Neural progenitor cell (in vitro differentiated cells): Measurements from ENCODE around the gene PHF10. TPM values are rescaled to one million over a fixed set of nuclear protein-coding genes. Genes with fewer than 3 reads are reported as not detected.

Experiments used
- DNase-seq: peaks from one replicate; pipeline ENCODE4 v3.0.0-alpha.2; 2016; ENCODE audit warnings: low spot score
- H2AFZ ChIP-seq: fragments of 200-600 bp; sonication (generic); replicated peaks from 2 replicates; pipeline ENCODE4 v1.6.1; 2016; ENCODE audit warnings: antibody characterized with exemption
- H3F3A ChIP-seq: fragments of 200-600 bp; sonication (generic); 2 replicates; pipeline ENCODE4 v1.6.1; 2016; ENCODE audit warnings: antibody characterized with exemption, low read depth
- H3K27ac ChIP-seq: fragments of 200-600 bp; sonication (generic); 2 replicates; pipeline ENCODE4 v1.5.1; 2016; ENCODE audit warnings: mild to moderate bottlenecking
- H3K27me3 ChIP-seq: fragments of 200-600 bp; sonication (generic); 2 replicates; pipeline ENCODE4 v1.6.1; 2016; ENCODE audit warnings: mild to moderate bottlenecking, moderate library complexity
- H3K36me3 ChIP-seq: fragments of 200-600 bp; sonication (generic); 2 replicates; pipeline ENCODE4 v1.5.1; 2016
- H3K4me1 ChIP-seq: fragments of 200-600 bp; sonication (generic); 2 replicates; pipeline ENCODE4 v1.6.1; 2016; ENCODE audit warnings: mixed run types
- H3K4me2 ChIP-seq: fragments of 200-600 bp; sonication (generic); 2 replicates; pipeline ENCODE4 v1.6.1; 2016
- H3K4me3 ChIP-seq: fragments of 200-600 bp; sonication (generic); 2 replicates; pipeline ENCODE4 v1.5.1; 2016
- H3K79me2 ChIP-seq: fragments of 200-600 bp; sonication (generic); 2 replicates; pipeline ENCODE4 v1.6.1; 2016; ENCODE audit warnings: low read depth
- H3K9ac ChIP-seq: fragments of 200-600 bp; sonication (generic); 2 replicates; pipeline ENCODE4 v1.6.1; 2016
- H3K9me3 ChIP-seq: fragments of 200-600 bp; sonication (generic); 2 replicates; pipeline ENCODE4 v1.5.1; 2016; ENCODE audit warnings: low read depth
- H4K20me1 ChIP-seq: fragments of 200-600 bp; sonication (generic); 2 replicates; pipeline ENCODE4 v1.6.1; 2016; ENCODE audit warnings: low read depth
- H3K27ac Mint-ChIP-seq: 3 replicates; pipeline ENCODE4 v1.8.0; 2021; ENCODE audit warnings: mixed read lengths
- H3K27me3 Mint-ChIP-seq: 2 replicates; pipeline ENCODE4 v1.8.0; 2022; ENCODE audit warnings: low read depth, mild to moderate bottlenecking, inconsistent platforms, moderate library complexity, mixed read lengths; ENCODE audit not compliant: insufficient read depth
- H3K36me3 Mint-ChIP-seq: 3 replicates; pipeline ENCODE4 v1.8.0; 2021; ENCODE audit warnings: mixed read lengths
- H3K4me1 Mint-ChIP-seq: 3 replicates; pipeline ENCODE4 v1.8.0; 2021; ENCODE audit warnings: mixed read lengths
- H3K4me3 Mint-ChIP-seq: 3 replicates; pipeline ENCODE4 v1.8.0; 2021; ENCODE audit warnings: mild to moderate bottlenecking, moderate library complexity, mixed read lengths
- H3K9me3 Mint-ChIP-seq: 3 replicates; pipeline ENCODE4 v1.8.0; 2020; ENCODE audit warnings: mixed read lengths
- CTCF ChIP-seq: fragments of 200-600 bp; sonication (generic); IDR thresholded peaks from 2 replicates; pipeline ENCODE4 v1.5.1; 2017; ENCODE audit warnings: antibody characterized with exemption, mild to moderate bottlenecking
- EZH2 ChIP-seq: fragments of 200-600 bp; sonication (generic); IDR thresholded peaks from 2 replicates; pipeline ENCODE4 v1.6.1; 2017; ENCODE audit warnings: antibody characterized with exemption, mild to moderate bottlenecking, moderate library complexity
- EZH2phosphoT487 ChIP-seq: fragments of 200-600 bp; sonication (generic); IDR thresholded peaks from 2 replicates; pipeline ENCODE4 v1.6.1; 2017; ENCODE audit warnings: antibody characterized with exemption
- total RNA-seq: library from RNA; depleted of rRNA; stranded (reverse); fragments of >200 nt; gene quantifications from 2 replicates; pipeline ENCODE4 v1.2.3, GENCODE V29; 2015; ENCODE audit warnings: low replicate concordance

The PHF10 gene
- total RNA-seq, 1 donor from 2014 or later, result 43.0 TPM

GRCh38 chr6:169656546-169657283 is 67.6 kb downstream of the PHF10 start:
- H3K4me1 Mint-ChIP-seq, result peaks cover 19% of the 10 kb centered on the region

GRCh38 chr6:169654598-169655391 is 69.5 kb downstream of the PHF10 start:
- Mint-ChIP-seq H3K36me3 (peaks cover 38% of the 10 kb centered on the region), H3K27me3 (peaks cover 2% of the 10 kb centered on the region), H3K9me3 (no peaks in the 10 kb centered on the region), H3K4me1 (peaks cover 19% of the 10 kb centered on the region), H3K27ac (peak overlapping the region; percentile 88), H3K4me3 (peak overlapping the region; percentile 81)
- Histone ChIP-seq H3K36me3 (no peaks in the 10 kb centered on the region), H3K27ac (no peak overlapping the region), H3K27me3 (no peaks in the 10 kb centered on the region), H3K4me3 (no peak overlapping the region), H3K4me1 (no peaks in the 10 kb centered on the region), H3K79me2 (no peaks in the 10 kb centered on the region), H3K4me2 (no peak overlapping the region), H2AFZ (no peak overlapping the region), H3K9ac (no peak overlapping the region), H3K9me3 (no peaks in the 10 kb centered on the region), H3F3A (no peaks in the 10 kb centered on the region), H4K20me1 (no peaks in the 10 kb centered on the region)
- TF ChIP-seq CTCF, result no peak
- no peak for TF ChIP-seq EZH2phosphoT487
- TF ChIP-seq EZH2, result no peak
- DNase-seq, result no peak

More at GRCh38 chr6:169656546-169657283, 67.6 kb downstream of the PHF10 start:
- H3K79me2 ChIP-seq, result no peaks in the 10 kb centered on the region
- Mint-ChIP-seq H3K36me3 (peaks cover 39% of the 10 kb centered on the region), H3K4me3 (peak overlapping the region; percentile 44), H3K27me3 (no peaks in the 10 kb centered on the region), H3K9me3 (no peaks in the 10 kb centered on the region), H3K27ac (peak overlapping the region; percentile 78)
- no peak overlapping the region for H3K4me2 ChIP-seq
- H3F3A ChIP-seq, result no peaks in the 10 kb centered on the region
- no peak overlapping the region for H3K4me3 ChIP-seq
- no peaks in the 10 kb centered on the region for H3K27me3 ChIP-seq
- no peaks in the 10 kb centered on the region for H3K9me3 ChIP-seq
- no peak overlapping the region for H3K27ac ChIP-seq
- H2AFZ ChIP-seq, result no peak overlapping the region
- no peaks in the 10 kb centered on the region for H4K20me1 ChIP-seq
- TF ChIP-seq EZH2, result no peak
- H3K36me3 ChIP-seq, result no peaks in the 10 kb centered on the region
- no peaks in the 10 kb centered on the region for H3K4me1 ChIP-seq
- DNase-seq, result no peak
- H3K9ac ChIP-seq, result no peak overlapping the region

Other genes starting within 250 kb of the PHF10 start
- gene WDR27, start 22.5 kb downstream of the PHF10 start, total RNA-seq, result 69.0 and 89.0 TPM in 2 replicates
- 38.8 and 42.4 TPM in 2 replicates for gene C6orf120, start 22.4 kb downstream of the PHF10 start, total RNA-seq
- gene DYNLT2, start 27.1 kb upstream of the PHF10 start, total RNA-seq, result 3.3 and 4.7 TPM in 2 replicates
- 23.9 and 31.4 TPM in 2 replicates for gene ERMARD, start 27.1 kb upstream of the PHF10 start, total RNA-seq